ENCODE data around the gene TMCC1.
"Not testable (repeated sequence)": the region's sequence is repeated elsewhere in the genome, so short reads cannot be mapped to it uniquely, and the experiment has no call there.

Gene TMCC1

GRCh38 chr3:129777806-129778205, 115.7 kb downstream of the TMCC1 start:
- no peak for DNase-seq (ENCODE audit: low read depth in 3 of 3, low spot score in 1 of 3)

DNA sequence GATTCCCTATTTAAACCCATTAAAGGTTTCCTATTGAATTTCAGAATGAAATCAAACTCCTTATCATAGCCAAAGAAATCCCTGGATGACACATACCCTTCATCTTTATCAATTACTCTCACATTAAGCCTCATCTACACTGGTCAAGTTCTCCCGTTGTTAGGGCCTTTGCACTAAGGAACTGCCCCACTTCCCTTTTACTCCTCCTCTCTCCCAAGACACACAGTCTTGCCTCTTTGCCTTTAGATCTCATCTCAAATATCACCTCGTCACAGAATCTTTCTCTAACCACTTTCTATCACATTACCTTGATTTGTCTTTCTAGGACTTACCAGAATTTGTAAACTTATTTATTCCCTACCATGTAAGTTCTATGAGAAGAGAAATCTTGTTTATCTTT, 117.6 kb downstream of the TMCC1 start:
- DNase-seq (ENCODE audit: low read depth in 3 of 3, low spot score in 1 of 3), result no peak

- DNase-seq (ENCODE audit: low read depth in 3 of 3, low spot score in 1 of 3), result no peak
Observed at GRCh38 chr3:129773691-129774663, 119.5 kb downstream of the TMCC1 start.

GRCh38 chr3:129770604-129771003, 122.9 kb downstream of the TMCC1 start:
- no peak for DNase-seq (ENCODE audit: low read depth in 3 of 3, low spot score in 1 of 3)

GRCh38 chr3:129769616-129770015, 123.9 kb downstream of the TMCC1 start:
- no peak for DNase-seq (ENCODE audit: low read depth in 3 of 3, low spot score in 1 of 3)

GRCh38 chr3:129768728-129769127, 124.8 kb downstream of the TMCC1 start:
- no peak for DNase-seq (ENCODE audit: low read depth in 3 of 3, low spot score in 1 of 3)

DNA sequence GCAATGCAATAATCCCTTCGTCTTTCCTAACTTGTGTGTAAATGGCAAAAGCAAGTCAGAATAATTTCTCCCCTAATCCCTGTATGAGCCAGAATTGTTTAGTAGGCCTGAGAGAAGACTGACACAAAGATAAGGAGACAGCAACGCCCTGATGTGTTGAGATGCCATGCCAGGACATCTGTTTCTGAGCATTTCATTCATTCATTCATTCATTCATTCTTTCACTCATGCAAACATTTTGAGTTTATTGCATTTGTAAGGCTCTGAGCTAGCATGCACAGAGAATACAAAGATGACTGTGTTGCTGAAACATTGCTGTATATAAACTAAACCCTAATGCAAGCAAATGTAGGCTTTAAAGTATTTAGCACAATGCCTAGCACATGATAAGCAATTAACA, 127.4 kb downstream of the TMCC1 start:
- no peak for DNase-seq (ENCODE audit: low read depth in 3 of 3, low spot score in 1 of 3)

DNA sequence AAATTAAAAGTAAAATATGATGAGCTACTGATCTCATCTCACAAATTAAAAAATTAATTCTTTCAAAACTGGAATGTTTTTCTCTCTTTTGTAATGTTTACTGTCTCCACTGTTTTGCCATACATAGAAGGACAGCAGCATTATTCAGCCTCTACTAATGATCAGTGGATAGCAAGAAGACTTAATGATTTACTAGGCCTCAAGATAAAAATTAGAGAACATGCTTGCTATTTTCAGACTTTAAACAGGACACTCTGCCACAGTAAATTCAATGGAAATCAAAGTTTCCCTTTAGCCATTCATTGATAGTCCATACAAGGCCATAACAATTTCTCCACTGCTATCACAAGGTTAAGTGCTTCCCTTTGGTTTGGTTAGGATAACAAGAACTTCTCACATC, 129.4 kb downstream of the TMCC1 start:
- DNase-seq (ENCODE audit: low read depth in 3 of 3, low spot score in 1 of 3), result no peak

DNA sequence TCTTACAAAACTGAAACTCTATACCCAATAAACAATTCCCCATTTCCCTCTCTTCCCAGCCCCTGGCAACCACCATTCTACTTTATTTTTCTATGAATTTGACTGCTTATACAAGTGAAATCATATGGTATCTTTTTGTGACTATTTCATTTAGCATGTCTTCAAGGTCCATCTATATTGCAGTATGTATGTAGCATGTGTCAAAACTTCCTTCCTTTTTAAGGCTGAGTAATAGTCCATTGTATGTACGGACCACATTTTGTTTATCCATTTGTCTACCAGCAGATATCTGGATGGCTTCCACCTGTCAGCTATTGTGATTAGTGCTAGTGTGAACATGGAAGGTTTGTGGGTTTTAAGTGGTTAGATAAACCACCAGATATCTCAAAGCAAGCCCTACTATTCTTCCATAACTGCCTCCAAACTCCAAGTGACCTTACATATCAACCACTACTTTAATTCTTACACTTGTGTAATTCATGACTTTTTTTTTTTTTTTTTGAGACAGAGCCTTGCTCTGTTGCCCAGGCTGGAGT, 134.7 kb downstream of the TMCC1 start:
- DNase-seq (ENCODE audit: low read depth in 3 of 3, low spot score in 1 of 3), result no peak

DNA sequence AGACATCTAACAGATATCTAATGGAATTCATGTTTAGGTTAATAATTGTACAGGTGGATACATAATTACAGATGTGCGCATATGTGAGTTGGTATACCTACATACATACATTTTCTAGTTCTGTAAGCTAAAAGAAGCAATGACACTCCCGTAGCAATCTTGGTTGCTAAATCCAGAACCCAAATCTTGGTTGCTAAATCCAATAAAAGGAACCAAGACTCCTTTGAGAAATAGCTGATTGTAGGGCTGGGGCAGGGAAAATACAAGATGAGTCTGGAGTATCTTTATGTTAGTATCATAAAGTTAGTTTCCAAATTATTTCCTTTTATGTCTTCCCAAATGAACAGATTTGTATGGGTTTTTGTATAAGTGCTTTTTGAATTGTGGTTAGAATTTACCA, 135.2 kb downstream of the TMCC1 start:
- DNase-seq (ENCODE audit: low read depth in 3 of 3, low spot score in 1 of 3), result no peak

- DNase-seq (ENCODE audit: low read depth in 3 of 3, low spot score in 1 of 3), result no peak
Observed at GRCh38 chr3:129756871-129757270, 136.6 kb downstream of the TMCC1 start.

- not testable (repeated sequence) for DNase-seq (ENCODE audit: low read depth in 3 of 3, low spot score in 1 of 3)
Observed at GRCh38 chr3:129751105-129751504, 142.4 kb downstream of the TMCC1 start.

DNA sequence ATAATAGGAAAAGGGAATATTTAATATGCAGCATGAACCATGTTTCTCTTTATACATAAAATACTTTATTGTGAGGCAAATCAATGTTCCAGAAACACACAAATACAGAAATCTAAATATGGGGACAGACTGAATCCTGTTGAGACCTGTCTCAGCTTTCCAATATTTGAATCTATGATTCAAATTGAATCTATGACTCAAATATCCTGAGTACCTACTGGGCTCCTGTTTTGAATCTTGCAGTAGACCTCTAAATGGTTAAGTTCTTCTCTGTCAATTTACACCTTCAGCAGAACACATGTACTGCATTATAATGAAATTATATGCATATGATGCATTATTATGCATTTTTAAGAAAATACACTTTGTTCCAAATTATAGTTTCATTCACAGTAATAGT, 143.8 kb downstream of the TMCC1 start:
- no peak for DNase-seq (ENCODE audit: low read depth in 3 of 3, low spot score in 1 of 3)

DNA sequence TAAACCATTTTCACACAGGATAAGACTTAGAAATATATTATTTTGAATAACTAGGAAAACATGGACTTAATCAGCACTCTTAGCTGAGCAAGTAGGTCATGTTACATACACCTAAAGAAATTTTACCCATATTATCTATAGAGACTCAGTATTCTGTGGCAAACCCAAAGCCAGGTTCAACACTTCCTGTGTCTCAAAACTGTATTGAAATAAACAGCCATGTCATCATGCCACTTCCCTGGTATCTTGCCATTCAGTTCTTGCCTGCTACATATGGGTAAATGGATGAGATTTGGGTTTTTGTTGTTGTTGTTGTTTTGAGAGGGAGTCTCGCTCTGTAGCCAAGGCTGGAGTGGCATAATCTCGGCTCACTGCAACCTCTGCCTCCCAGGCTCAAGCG, 145.5 kb downstream of the TMCC1 start:
- no peak for DNase-seq (ENCODE audit: low read depth in 3 of 3, low spot score in 1 of 3)

GRCh38 chr3:129747136-129747535, 146.4 kb downstream of the TMCC1 start:
- no peak for DNase-seq (ENCODE audit: low read depth in 3 of 3, low spot score in 1 of 3)

GRCh38 chr3:129746629-129747028, 146.9 kb downstream of the TMCC1 start:
- DNase-seq (ENCODE audit: low read depth in 3 of 3, low spot score in 1 of 3), result no peak

- no peak for DNase-seq (ENCODE audit: low read depth in 3 of 3, low spot score in 1 of 3)
Observed at GRCh38 chr3:129745253-129745652, 148.3 kb downstream of the TMCC1 start.

DNA sequence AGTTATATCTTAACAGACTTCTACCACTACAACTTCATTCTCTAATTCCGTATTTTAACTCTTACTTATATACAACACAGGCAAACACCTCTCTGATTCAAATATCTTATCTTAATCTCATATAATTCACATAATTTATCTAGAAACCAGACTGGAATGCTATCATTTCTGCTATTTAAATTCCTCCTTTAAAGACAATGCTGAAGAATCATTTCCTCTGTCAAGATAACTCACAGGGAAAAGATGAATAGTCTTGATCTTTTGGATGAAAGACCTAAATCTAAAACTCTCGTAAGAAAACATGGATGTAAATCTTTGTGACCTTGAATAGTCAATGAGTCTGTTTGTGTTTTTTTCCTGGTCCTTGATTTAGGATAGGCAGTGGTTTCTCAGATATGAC, 151.7 kb downstream of the TMCC1 start:
- no peak for DNase-seq (ENCODE audit: low read depth in 3 of 3, low spot score in 1 of 3)

DNA sequence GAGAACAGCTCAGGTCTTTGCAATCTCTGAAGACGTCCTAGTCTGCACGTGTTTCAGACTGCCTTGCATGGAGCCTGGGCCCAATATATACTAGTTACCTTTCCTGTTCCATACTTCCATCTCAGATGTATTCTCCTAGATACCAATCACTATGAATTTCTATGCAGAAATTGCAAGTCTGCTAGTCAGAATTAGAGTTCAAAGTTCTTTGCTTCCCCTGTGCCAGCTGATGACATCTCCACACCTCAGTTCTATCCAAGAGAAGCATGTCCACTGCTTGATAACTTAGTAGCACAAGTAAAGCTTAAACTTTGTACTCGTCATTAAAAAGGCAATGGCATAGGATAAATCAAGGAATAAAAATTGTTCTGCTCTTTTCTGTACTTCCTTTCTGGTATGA, 153.4 kb downstream of the TMCC1 start:
- DNase-seq (ENCODE audit: low read depth in 3 of 3, low spot score in 1 of 3), result no peak

DNA sequence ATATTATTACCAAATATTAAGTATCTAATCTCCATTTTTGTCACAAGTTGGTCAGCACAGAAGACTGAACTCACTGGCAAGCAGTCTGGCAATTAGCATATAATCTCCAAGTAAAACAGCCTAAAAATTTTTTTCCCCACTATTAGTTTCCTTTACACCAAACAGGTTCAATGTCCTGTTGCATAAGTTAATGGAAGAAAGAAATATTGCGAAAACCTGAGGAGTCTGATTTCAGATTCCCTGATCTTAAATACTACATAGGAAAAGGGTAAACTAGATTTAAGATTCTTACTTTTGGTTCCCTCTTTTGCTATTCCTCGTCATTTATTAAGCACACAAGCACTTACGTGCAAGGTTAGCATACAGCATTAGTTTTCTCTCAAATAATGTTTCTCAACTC, 153.9 kb downstream of the TMCC1 start:
- DNase-seq (ENCODE audit: low read depth in 3 of 3, low spot score in 1 of 3), result no peak

DNA sequence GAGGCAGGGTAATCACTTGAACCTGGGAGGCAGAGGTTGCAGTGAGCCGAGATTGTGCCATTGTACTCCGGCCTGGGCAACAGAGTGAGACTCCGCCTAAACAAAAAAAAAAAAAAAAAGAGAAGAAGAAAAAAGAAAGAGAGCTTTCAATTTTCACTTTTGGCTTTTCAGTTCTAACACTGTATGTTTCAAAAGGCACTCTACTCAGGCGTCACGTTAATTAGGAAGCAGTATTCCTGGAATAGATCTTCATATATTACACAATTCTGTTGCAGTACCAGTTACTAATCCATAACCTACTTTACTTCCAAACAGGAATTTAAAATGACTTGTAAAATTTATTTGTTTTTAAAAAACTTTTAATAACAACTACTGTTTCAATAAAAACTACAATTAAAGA, 155.3 kb downstream of the TMCC1 start:
- DNase-seq (ENCODE audit: low read depth in 3 of 3, low spot score in 1 of 3), result no peak

- no peak for DNase-seq (ENCODE audit: low read depth in 3 of 3, low spot score in 1 of 3)
Observed at GRCh38 chr3:129736070-129736469, 157.4 kb downstream of the TMCC1 start.

- no peak for DNase-seq (ENCODE audit: low read depth in 3 of 3, low spot score in 1 of 3)
Observed at GRCh38 chr3:129735638-129736037, 157.9 kb downstream of the TMCC1 start.

All from stimulated activated CD4-positive, alpha-beta T cell treated with anti-CD3 and anti-CD28 coated beads, TNF-alpha, amount 100 ng/mL, for 1 hour (primary cell).